ENCODE measurements around the gene SLX1A.
"Not testable (repeated sequence)": the region's sequence is repeated elsewhere in the genome, so short reads cannot be mapped to it uniquely, and the experiment has no call there.

Gene SLX1A

DNA sequence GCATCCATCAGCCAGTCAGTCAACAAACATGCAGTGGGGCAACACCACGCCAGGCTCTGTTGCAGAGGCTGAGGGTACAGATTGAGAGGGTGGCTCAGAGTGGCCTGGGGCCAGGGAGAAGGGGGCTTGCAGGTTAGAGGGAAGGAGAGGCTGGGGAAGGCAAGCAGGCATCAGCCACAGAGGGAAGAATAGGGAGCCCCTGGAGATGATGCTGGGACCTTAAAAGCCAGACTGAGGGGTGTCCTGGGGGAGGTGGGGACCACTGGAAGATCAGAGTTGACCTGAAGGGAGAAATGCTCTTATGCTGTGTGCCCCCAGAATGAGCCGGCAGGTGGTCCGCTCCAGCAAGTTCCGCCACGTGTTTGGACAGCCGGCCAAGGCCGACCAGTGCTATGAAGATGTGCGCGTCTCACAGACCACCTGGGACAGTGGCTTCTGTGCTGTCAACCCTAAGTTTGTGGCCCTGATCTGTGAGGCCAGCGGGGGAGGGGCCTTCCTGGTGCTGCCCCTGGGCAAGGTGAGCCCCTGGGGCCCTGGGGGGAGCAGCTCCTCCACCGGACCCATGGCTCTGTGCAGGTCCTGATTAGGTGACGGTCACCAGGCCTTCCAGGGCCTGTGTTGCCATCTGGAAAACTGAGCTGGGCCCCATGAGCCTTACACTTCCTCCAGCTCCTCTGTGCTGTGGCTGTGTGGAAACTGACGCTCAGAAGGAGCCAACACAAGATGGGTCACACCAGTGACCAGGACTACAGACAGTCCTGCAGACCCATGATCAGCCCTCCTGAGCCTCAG, 8.6 kb upstream of the SLX1A start:
- DNase-seq: peak in 1 of 2 donors; percentile 24

DNA sequence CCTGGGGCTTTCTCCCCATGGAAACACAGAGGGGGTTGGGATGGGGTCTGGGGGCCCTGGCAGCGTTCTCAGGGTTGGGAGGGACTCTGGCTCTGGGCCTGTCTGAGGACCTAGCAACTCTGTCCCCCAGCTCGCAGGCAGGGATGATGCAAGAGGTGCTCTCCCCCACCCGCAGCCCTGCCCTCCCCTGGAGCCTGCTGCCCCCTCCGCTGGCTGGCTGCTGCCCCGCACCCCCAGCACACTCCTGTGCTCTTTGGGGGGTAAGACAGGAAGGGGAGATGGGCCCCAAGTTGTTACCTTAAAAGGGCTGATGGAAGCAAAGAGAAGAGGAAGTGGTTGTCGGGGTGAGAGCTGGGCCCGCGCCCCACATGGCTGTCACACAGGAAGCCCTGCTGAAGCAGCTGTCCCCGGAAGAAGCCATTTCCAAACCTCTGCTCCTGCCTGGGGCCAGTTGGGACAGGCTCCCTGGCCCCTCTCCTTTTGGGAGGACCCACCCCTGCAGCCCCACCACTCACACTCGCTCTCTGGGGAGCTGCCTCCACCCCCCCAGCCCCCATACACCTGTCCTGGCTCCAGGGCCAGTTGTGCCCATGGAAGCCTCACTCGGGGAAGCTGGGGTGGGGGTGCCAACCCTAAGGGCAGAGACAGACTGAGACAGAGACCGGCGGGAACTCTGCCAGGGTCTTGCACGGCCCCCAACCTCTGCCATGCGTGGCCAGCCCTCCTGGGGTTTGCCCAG, 7.8 kb upstream of the SLX1A start:
- peak; percentile 86 to 90 for DNase-seq

DNA sequence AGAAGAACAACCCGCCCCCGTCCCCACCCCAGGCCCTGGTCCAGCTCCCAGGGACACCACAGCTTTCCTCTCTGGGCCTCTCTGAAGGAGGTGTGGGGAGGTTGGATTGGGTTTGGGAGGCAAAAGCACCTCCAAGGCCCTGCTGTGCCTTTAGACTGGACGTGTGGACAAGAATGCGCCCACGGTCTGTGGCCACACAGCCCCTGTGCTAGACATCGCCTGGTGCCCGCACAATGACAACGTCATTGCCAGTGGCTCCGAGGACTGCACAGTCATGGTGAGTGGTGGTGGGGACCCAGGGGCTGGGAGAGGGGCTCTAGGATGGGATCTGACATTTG, 7.3 kb upstream of the SLX1A start:
- peak in 1 of 2 donors; percentile 26 for DNase-seq

DNA sequence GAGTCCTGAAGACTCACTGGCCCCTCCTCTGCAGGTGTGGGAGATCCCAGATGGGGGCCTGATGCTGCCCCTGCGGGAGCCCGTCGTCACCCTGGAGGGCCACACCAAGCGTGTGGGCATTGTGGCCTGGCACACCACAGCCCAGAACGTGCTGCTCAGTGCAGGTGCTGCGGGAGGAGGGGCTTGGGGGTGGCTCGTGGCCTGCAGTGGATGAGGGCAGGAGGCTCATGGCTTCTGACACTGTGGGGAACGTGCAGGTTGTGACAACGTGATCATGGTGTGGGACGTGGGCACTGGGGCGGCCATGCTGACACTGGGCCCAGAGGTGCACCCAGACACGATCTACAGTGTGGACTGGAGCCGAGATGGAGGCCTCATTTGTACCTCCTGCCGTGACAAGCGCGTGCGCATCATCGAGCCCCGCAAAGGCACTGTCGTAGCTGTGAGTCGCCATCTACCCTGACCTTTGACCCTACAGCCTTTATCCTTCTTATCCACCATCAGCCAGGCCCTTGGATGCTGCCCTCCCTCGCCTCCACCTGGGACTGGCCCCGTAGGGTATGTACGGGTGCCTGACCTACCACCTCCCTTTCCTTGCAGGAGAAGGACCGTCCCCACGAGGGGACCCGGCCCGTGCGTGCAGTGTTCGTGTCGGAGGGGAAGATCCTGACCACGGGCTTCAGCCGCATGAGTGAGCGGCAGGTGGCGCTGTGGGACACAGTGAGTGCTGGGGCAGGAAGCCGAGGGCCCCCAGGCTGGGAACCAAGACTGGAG, 6.7 kb upstream of the SLX1A start:
- peak; percentile 81 to 90 for DNase-seq

DNA sequence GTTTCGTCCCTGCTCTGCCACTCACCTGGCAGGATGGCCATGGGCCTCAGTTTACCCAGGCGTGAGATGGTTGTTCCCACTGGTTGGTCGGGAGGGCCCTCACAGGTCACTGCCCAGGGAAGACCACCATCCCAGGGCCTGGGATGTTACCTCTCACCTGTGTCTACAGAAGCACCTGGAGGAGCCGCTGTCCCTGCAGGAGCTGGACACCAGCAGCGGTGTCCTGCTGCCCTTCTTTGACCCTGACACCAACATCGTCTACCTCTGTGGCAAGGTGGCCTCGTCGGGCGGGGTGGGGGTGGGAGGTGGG, 6.2 kb upstream of the SLX1A start:
- no peak for DNase-seq

DNA sequence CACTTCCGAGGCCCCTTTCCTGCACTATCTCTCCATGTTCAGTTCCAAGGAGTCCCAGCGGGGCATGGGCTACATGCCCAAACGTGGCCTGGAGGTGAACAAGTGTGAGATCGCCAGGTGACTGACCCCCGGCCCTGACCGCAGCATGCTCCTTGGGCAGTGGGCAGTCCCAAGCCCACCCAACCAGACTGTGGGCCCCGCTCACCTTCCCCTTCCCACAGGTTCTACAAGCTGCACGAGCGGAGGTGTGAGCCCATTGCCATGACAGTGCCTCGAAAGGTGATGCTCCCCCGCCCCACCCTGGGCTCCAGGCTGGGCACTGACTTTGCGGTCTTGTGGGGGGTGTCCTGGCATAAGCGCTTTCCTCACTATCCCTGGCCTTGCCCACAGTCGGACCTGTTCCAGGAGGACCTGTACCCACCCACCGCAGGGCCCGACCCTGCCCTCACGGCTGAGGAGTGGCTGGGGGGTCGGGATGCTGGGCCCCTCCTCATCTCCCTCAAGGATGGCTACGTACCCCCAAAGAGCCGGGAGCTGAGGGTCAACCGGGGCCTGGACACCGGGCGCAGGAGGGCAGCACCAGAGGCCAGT, 5.6 kb upstream of the SLX1A start:
- DNase-seq: no peak

DNA sequence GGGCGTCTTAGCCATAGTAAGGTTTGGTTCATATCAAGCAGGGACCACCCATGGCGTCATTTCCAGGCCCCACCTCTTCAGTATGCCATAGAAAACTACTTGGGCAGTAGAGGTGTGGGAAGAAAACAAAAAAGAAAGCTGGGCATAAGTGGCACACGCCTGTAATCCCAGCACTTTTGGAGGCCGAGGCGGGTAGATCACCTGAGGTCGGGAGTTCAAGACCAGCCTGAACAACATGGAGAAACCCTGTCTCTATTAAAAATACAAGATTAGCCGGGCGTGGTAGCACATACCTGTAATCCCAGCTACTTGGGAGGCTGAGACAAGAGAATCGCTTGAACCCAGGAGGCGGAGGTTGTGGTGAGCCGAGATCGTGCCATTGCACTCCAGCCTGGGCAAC, 2.5 kb upstream of the SLX1A start:
- not testable (repeated sequence) for DNase-seq

DNA sequence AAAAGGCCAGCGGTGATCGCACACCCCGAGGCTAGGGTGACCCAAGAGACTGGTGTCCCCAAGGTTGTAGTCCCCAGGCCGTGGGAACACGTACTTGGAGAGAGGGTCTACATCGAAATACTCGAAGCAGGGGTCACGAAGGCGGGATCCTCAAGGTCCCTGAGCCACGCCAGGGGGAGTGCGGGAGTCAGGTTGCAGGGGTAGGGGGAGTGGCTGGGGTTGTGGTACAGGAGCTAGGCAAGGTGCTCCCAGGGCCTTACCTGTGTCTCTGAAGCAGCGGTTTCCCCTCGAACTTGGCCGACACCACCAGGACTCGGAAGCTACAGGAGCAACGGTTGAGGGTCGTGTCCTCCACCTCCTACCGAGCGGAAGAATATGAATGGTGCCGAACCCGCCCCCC, 577 bp upstream of the SLX1A start:
- not testable (repeated sequence) for DNase-seq

DNA sequence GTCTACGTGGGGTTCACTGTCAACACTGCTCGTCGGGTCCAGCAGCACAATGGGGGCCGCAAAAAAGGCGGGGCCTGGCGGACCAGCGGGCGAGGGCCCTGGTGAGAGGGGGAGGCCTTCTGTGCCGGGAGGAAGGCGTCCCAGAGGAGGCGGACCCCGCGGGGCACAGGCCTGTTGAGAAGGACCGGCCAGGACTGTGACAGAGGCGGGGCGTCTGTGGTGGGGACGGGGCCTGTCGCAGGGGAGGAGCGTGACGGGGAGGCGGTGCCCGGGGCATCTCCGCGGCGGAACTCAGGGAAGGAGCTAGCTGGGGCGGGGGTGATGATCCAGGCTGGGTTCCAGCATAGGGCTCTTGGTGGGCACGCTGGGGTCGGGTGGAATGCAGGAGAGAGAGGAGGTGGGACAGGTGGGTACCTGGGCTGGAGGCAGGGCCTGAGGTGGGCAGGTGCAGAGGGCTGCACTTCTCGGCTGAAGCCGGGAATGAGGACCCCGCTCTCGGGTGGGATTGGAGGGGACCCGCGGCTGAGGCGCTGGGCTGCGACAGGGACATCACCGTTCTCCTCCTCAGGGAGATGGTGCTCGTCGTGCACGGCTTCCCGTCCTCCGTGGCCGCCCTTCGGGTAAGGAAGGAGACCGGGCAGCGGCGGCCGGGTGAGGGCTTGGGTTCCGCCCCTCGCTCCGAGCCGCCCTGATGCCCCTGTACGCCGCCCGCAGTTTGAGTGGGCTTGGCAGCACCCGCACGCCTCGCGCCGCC, 674 bp downstream of the SLX1A start:
- DNase-seq: not testable (repeated sequence)

DNA sequence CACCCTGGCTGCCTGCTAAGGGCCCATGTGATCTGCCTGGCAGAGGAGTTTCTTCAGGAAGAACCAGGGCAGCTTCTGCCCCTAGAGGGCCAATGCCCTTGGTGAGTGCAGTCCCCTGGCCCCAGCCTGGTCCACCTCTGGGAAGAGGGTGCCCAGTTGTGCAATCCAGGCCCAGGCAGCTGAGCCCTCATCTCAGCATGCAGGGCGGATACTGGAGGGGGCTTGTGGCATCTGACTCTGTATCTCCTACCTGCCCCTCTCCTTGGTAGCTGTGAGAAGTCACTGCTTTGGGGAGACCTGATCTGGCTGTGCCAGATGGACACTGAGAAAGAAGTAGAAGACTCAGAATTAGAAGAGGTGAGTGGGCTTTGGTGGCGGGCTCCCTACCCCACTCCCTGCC, 3.3 kb downstream of the SLX1A start:
- not testable (repeated sequence) for DNase-seq

DNA sequence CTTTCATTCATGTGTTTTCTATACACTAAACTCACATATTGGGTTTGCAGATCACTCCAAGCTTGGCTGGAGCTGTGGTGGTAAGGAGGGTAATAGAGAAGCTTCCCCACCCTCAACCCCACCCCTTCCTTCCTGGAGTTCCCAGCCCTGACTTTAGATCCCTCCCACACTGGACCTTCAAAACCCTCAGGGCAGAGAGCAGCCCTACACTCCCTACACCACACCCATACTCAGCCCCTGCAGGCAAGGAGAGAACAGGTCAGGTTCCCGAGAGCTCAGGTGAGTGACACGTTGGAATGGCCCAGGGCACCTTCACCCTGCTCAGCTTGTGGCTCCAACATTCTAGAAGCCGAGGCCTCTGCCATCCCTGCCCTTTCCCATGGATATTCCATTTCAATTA, 5.4 kb downstream of the SLX1A start, which contains the start of gene SULT1A3:
Gene SULT1A3, plus strand, starts transcription at position 207 of the 400 bp plus-strand sequence. CDS start 1,474 bp downstream, outside the sequence.
- DNase-seq: not testable (repeated sequence)

DNA sequence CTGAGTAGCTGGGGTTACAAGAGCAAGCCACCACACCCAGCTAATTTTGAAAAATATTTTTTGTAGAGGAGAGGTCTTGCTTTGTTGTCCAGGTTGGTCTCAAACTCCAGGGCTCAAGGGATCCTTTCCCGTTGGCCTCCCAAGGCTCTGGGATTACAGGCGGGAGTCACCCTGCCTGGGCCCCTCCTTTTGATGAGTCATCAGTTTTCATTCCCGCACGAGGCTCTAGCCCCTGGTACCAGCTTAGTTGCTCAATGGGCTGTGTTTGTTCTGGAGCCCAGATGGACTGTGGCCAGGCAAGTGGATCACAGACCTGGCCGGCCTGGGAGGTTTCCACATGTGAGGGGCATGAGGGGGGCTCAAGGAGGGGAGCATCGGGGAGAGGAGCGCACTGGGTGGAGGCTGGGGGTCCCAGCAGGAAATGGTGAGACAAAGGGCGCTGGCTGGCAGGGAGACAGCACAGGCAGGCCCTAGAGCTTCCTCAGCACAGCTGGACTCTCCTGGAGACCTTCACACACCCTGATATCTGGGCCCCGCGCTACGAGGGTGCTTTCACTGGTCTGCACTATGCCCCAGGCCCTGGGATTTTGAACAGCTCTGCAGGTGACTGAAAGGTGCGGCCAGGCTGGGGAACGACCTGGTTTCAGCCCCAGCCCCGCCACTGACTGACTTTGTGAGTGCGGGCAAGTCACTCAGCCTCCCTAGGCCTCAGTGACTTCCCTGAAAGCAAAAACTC, 6.1 kb downstream of the SLX1A start:
- DNase-seq: not testable (repeated sequence)

DNA sequence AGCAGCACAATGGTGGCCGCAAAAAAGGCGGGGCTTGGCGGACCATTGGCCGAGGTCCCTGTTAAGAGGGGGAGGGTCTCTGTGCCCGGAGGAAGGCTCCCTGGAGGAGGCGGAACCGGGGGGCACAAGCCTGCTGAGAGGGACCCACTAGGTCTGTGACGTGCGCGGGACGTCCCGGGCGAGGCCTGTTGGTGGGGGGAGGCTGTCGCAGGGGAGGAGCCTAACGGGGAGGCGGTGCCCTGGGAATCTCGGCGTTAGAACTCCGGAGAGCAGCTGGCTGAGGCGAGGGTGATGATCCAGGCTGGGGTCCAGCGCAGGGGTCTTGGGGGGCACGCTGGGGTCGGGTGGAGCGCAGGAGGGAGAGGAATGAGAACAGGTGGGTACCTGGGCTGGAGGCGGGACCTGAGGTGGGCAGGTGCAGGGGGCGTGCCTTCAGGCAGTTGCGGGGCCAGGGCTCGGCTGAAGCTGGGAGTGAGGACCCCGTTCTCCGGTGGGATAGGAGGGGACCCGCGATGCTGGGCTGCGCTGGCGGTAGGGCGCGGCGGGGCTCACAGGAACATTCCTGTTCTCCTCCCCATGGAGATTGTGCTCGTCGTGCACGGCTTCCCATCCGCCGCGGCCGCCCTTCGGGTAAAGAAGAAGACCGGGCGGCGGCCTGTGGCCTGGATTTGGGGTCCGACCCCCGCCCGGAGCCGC, 12.0 kb downstream of the SLX1A start:
- DNase-seq: not testable (repeated sequence)

DNA sequence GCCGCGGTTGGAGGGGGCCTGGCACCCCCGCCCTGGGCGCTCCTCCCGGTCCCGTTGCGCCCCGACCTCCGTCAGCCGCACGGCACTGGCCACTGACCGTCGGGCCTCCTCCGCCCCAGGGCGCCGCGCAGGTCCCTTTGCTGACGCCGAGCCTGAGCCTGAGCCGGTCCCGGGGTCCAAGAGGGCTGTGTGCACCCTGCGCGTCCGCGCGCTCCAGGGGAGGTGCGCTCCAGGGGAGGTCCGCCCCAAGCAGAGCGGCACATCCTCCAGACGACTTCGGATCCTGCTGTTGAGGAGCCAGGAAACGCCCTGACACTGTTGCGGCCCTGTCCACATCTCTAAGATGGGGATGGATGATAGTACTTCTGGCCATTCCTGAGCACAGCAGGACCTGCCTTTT, 12.6 kb downstream of the SLX1A start:
- DNase-seq: not testable (repeated sequence)

DNA sequence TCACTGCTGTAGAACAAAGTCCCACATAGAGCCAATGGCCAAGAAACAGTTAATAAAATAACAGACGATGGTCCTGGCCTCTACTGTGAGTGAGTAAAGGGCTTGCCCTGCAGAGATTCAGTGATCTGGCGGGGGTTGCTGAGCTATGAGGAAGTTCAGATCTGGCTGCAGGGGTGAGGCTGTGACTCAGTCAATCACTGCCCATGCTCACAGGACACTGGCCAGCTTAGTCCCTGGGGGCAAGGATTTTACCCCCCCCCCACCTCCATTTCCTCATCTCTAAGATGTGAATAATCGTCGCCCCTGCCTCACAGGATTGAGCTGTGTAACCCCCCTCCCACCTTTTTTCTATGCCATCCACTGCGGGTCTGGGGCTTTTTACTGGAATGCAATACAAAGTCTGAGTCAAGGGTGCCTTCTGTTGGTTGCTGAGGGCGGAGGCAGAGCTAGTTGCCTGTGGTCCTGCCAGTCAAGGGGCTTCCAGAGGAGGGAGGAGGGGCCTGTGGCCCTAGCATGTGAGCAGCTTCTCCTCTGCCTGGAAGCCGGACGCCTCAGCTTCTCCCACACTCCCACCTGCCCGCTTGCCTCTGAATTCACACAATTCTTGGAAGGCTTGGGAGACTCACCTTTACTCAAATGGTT, 13.5 kb downstream of the SLX1A start:
- DNase-seq: not testable (repeated sequence)

DNA sequence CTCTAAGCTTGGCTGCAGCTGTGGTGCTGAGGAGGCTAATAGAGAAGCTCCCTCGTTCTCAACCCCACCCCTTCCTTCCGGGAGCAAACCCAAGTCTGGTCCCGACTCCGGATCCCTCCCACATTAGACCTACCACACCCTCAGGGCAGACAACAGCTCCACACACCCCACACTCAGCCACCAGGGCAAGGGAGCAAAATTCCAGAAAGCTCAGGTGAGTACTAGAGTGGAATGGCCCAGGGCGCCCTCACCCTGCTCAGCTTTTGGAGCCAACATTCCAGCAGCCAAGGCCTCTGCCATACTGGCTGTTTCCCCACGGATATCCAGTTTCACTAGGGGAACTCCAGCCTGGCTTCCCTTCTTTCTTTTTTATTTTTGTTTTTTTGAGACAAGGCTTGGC, 15.4 kb downstream of the SLX1A start:
- peak in 1 of 2 donors; percentile 49 for DNase-seq

DNA sequence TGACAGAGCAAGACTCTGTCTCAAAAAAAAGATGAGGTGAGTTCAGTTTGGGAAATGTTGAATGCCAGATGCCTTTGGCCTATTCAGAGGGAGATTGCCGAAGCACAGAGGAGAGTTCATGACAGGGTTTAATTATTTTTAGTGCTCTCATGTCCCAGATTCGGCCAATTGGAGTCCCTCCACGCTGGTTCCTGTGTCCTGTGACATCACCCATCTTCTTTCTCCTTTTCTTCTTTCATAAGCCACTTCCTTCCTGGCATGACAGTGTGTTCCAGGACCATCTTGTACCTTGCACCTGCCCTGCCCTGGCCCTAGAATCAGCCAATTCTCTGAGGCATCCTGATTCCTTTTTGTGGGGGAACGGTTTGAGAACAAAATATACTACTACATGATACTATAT, 17.7 kb downstream of the SLX1A start:
- DNase-seq: not testable (repeated sequence)

DNA sequence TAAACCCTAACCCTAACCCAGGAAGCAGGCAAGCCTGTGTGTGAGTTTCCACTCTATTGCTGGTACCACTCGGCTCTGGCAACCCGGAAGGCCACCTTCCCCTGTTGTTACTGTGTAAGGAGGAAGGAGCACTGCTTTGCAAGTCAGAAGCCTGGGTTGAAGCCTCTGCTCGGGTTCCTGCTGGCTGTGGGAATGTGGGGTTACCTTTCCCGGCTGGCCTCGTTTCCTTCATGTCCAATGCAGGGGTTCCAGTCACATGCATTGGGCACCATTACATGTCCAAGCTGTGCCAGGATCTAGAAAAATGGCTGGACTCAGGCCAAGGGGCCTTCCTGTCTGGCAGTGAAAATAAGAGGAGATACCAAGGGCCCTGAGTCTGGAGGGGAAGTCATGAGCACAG, 23.4 kb downstream of the SLX1A start:
- not testable (repeated sequence) for DNase-seq
